Osteoblast (primary cell): ENCODE results near the gene RTCA. TPM values are rescaled to one million over a fixed set of nuclear protein-coding genes. Genes with fewer than 3 reads are reported as not detected.

ENCODE experiments used
- DNase-seq: peaks from one replicate; pipeline ENCODE4 v3.0.0; 2011; ENCODE audit warnings: low spot score, mixed read lengths; ENCODE audit not compliant: insufficient read length; ENCODE audit errors: missing footprints
- H2AFZ ChIP-seq: 2 replicates; pipeline ENCODE4 v1.6.0; 2011; ENCODE audit warnings: mild to moderate bottlenecking, low read length
- H3K27ac ChIP-seq: 2 replicates; pipeline ENCODE4 v1.5.1; 2011; ENCODE audit warnings: mild to moderate bottlenecking, low read depth, low read length, moderate library complexity
- H3K27me3 ChIP-seq: 2 replicates; pipeline ENCODE4 v1.6.0; 2012; ENCODE audit warnings: mild to moderate bottlenecking, control low read depth, inconsistent platforms, low read length, moderate library complexity; ENCODE audit not compliant: insufficient read depth
- H3K36me3 ChIP-seq: 2 replicates; pipeline ENCODE4 v1.5.1; 2011; ENCODE audit warnings: mild to moderate bottlenecking, low read length, control low read depth, moderate library complexity; ENCODE audit not compliant: insufficient read depth
- H3K4me1 ChIP-seq: 2 replicates; pipeline ENCODE4 v1.5.1; 2011; ENCODE audit warnings: mild to moderate bottlenecking, low read length, control low read depth, moderate library complexity; ENCODE audit not compliant: insufficient read depth
- H3K4me2 ChIP-seq: 2 replicates; pipeline ENCODE4 v1.6.0; 2011; ENCODE audit warnings: mild to moderate bottlenecking, low read length; ENCODE audit not compliant: insufficient read depth
- H3K4me3 ChIP-seq: fragments of 200-600 bp; sonication (generic); 3 replicates; pipeline ENCODE4 v1.5.1; 2012; ENCODE audit warnings: mild to moderate bottlenecking, low read length, inconsistent platforms; ENCODE audit not compliant: insufficient read depth
- H3K79me2 ChIP-seq: 2 replicates; pipeline ENCODE4 v1.6.0; 2012; ENCODE audit warnings: mild to moderate bottlenecking, low read length, control low read depth, inconsistent platforms; ENCODE audit not compliant: insufficient read depth
- H3K9me3 ChIP-seq: 2 replicates; pipeline ENCODE4 v1.5.1; 2011; ENCODE audit warnings: low read depth, low read length, control low read depth
- H4K20me1 ChIP-seq: 2 replicates; pipeline ENCODE4 v1.6.0; 2012; ENCODE audit warnings: mild to moderate bottlenecking, low read length, control low read depth; ENCODE audit not compliant: insufficient read depth
- CTCF ChIP-seq: IDR thresholded peaks from 2 replicates; pipeline ENCODE4 v1.5.1; 2011; ENCODE audit warnings: mild to moderate bottlenecking, low read depth, low read length, moderate library complexity; ENCODE audit errors: extremely low read depth
- total RNA-seq: library from RNA; depleted of rRNA; stranded (reverse); fragments of >200 nt; gene quantifications from 2 replicates; pipeline ENCODE4 v1.2.3, GENCODE V29; 2012

The RTCA gene
- total RNA-seq, 1 donor = 38.7 TPM

GRCh38 chr1:100222428-100222827 is 43.6 kb upstream of the RTCA start:
- no peak for DNase-seq
- H3K4me2 ChIP-seq = no peak overlapping the region
- TF ChIP-seq CTCF = no peak
- no peaks in the 10 kb centered on the region for H3K79me2 ChIP-seq
- H2AFZ ChIP-seq = no peak overlapping the region
- H3K27me3 ChIP-seq = no peaks in the 10 kb centered on the region
- H3K4me1 ChIP-seq = no peaks in the 10 kb centered on the region
- no peaks in the 10 kb centered on the region for H4K20me1 ChIP-seq
- no peaks in the 10 kb centered on the region for H3K9me3 ChIP-seq
- H3K4me3 ChIP-seq = no peak overlapping the region
- no peak overlapping the region for H3K27ac ChIP-seq
- H3K36me3 ChIP-seq = no peaks in the 10 kb centered on the region

GRCh38 chr1:100229681-100230443 is 36.2 kb upstream of the RTCA start:
- H4K20me1 ChIP-seq = peaks cover 2% of the 10 kb centered on the region
- no peaks in the 10 kb centered on the region for H3K79me2 ChIP-seq
- no peak overlapping the region for H3K4me3 ChIP-seq
- no peaks in the 10 kb centered on the region for H3K27me3 ChIP-seq
- peaks cover 18% of the 10 kb centered on the region for H3K36me3 ChIP-seq
- no peak for DNase-seq
- no peak overlapping the region for H3K4me2 ChIP-seq
- H2AFZ ChIP-seq = no peak overlapping the region
- no peak overlapping the region for H3K27ac ChIP-seq
- TF ChIP-seq CTCF = no peak
- H3K9me3 ChIP-seq = no peaks in the 10 kb centered on the region
- H3K4me1 ChIP-seq = no peaks in the 10 kb centered on the region

- H3K9me3 ChIP-seq = no peaks in the 10 kb centered on the region
- no peaks in the 10 kb centered on the region for H3K27me3 ChIP-seq
- H4K20me1 ChIP-seq = peaks cover 2% of the 10 kb centered on the region
- DNase-seq = no peak
- peaks cover 18% of the 10 kb centered on the region for H3K36me3 ChIP-seq
- H3K4me3 ChIP-seq = no peak overlapping the region
- H3K27ac ChIP-seq = no peak overlapping the region
- H3K79me2 ChIP-seq = no peaks in the 10 kb centered on the region
- H3K4me1 ChIP-seq = no peaks in the 10 kb centered on the region
- H3K4me2 ChIP-seq = no peak overlapping the region
- H2AFZ ChIP-seq = no peak overlapping the region
- TF ChIP-seq CTCF = no peak
Measured at GRCh38 chr1:100230765-100231164, 35.3 kb upstream of the RTCA start.

- no peak for TF ChIP-seq CTCF
- Histone ChIP-seq H4K20me1 (peaks cover 2% of the 10 kb centered on the region), H2AFZ (no peak overlapping the region), H3K4me2 (no peak overlapping the region), H3K9me3 (no peaks in the 10 kb centered on the region), H3K36me3 (peaks cover 18% of the 10 kb centered on the region), H3K27me3 (no peaks in the 10 kb centered on the region), H3K27ac (no peak overlapping the region), H3K4me3 (no peak overlapping the region), H3K79me2 (no peaks in the 10 kb centered on the region), H3K4me1 (no peaks in the 10 kb centered on the region)
- DNase-seq = no peak
Measured at GRCh38 chr1:100231721-100232120, 34.3 kb upstream of the RTCA start.
